Measurements from ENCODE around the gene RGPD8.

- no peak for TF ChIP-seq CTCF (IDR thresholded peaks at IDR 0.05)
- TF ChIP-seq EP300 (IDR thresholded peaks at IDR 0.05) = no peak
- no peak for TF ChIP-seq POLR2A (IDR thresholded peaks at IDR 0.05)
- TF ChIP-seq POLR2AphosphoS5 (IDR thresholded peaks at IDR 0.05) = no peak
Observed at GRCh38 chr2:112476434-112476833, 43.0 kb upstream of the RGPD8 start.

All from gastroesophageal sphincter (tissue), 3 donors.